Right hindlimb (tissue), 1 donor: ENCODE measurements around the gene SLC24A3.

Experiments
- DNase-seq: peaks from one replicate; pipeline ENCODE4 v3.0.0-alpha.2; 2018

The SLC24A3 gene

GRCh38 chr20:19274001-19274400, 61.6 kb downstream of the SLC24A3 start:
- no peak for DNase-seq

DNA sequence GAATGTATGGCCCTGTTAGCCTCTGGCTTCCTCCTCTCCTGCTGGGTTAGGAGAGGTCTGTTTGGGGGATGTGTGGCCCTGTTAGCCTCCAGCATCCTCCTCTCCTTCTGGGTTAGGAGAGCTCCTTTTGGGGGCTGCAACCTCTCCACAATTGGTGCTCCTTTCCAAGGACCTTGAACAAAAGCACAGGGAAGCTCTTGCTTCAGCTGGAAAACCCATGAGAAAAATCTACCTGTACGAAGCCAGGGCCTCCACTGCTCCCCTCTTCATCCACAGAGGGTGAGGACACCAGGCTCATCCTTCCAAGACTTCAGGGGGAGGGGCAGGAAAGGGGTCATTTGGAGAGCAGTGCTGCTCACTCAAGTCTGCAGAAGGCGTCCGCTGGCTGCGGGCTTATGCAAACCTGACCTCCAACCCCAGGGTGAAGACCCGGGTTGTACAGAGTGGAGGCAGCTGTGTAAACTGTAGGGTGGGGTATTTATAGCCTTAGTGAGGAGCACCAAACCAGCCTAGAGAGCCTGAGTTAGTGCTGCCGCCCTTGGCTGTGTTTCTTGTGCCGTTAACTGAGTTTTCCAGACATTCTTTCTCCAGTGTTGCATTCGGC, 62.1 kb downstream of the SLC24A3 start:
- peak; percentile 53 for DNase-seq

GRCh38 chr20:19275038-19275629, 62.7 kb downstream of the SLC24A3 start:
- DNase-seq = no peak

DNA sequence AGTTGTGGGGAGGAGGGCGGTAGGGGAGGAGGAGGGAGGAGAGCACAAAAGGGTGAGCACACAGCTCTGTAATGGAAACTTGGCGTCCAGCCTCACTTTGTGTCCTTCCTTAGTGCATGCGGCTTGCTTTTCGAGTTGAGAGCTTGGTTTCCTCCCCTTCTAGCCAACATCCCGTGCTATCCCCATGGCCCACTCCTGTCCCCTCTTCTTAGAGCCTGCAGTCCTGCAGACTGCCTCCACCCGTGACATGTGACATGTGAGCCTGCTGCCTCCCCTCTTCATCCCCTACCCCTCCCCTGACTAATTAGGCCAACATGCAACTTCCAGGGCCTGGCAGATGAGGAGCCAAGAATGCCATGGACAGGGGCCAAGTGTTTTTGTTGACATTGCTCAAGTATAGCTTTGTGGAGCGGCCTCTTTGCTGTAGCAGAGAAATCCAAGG, 63.2 kb downstream of the SLC24A3 start:
- DNase-seq = peak; percentile 81

GRCh38 chr20:19277381-19277780, 64.9 kb downstream of the SLC24A3 start:
- no peak for DNase-seq

- no peak for DNase-seq
Measured at GRCh38 chr20:19283490-19284025, 71.1 kb downstream of the SLC24A3 start.

GRCh38 chr20:19284400-19285178, 72.1 kb downstream of the SLC24A3 start:
- no peak for DNase-seq

DNA sequence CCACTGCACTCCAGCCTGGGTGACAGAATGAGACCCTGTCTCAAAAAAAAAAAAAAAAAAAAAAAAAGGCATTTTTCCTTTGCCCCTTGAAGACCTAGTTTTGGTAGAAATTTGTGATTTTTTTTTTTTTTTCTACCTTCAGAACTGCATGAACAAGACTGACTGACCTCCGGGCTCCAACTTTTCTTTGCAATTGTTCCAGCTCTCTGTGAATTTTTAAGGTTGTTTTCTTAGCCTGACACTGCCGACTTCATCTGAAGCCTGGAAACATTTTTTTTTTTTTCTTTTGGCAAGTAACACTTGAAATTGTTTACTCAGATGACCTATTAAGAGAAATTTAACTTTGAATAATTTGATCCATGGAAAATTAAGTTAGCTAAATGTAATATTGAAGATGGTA, 73.0 kb downstream of the SLC24A3 start:
- DNase-seq = no peak

GRCh38 chr20:19288061-19288460, 75.6 kb downstream of the SLC24A3 start:
- DNase-seq = no peak

GRCh38 chr20:19288636-19289035, 76.2 kb downstream of the SLC24A3 start:
- no peak for DNase-seq

DNA sequence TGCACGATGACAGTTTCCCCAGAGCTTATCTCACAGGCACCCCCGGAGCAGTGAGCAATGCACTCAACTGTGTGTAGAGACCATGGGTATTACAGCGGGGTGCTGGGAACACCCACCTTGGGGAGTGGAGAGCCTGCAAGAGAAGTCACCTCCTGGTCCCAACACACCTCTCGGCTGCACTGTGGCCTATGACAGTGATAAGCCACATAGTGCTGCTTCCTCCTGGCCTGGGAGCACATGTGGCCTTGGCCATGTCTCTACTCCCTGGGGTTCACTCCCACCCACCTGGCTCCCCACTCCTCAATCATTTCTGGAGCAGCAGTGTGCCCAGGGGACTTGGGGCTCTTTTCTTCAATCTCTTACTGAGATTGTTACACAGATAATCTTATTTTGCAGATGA, 77.0 kb downstream of the SLC24A3 start:
- no peak for DNase-seq

DNA sequence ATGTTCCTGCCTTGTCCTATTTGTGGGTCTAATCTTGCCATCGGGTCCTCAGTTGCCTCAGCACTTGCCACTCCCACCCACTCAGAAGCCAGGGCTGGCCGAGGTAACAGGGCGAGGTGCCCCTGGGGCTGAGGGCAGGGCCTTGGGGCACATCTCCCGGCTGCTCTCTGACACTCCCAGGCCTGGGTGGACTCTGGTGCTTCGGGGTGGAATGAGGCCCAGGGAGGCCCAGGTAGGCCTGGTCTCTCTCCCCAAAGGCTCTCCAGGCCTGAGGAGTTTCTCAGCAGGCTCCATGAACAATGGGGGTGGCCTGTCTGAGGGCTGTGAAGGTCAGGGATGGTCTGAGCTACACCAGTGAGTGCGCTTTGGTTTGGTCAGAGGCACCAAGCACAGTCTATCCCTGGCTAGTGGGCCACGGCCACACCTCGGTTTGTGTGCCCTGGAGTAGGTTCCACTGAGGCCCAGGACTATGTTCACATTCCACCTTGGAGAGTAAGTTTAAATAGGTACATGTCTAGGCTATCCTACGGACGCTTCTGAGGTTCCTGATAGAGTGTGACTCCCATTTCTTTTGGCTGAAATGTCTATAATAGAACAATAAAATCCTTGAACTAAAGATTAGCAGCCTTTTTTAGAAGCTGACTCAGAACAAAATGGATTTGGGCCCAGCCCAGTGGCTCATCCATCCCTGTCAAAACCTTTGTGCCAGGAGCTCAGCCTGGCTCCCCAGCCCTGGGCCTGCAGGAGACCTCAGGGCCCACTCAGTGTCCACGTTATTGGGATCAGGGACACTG, 78.8 kb downstream of the SLC24A3 start:
- DNase-seq = no peak

GRCh38 chr20:19291818-19292132, 79.3 kb downstream of the SLC24A3 start:
- DNase-seq = no peak

DNA sequence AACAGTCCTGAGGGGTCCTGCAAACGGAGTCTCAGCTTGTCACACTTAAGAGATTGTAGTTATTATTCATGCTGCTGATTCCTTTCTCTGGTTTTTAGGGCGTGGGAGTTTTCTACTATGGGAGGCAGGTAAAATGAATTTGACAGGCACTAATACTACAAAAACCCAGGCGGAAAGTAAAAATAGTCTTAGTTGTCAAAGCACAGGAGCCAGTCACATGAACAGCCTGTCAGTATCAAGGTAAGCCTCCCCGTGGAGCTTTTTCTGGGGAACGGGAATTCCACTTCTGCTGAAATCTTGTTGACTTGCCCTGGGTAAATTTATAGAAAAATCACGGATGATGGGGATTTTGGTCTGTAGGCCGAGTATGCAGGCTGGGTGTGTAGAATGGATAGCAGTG, 79.8 kb downstream of the SLC24A3 start:
- no peak for DNase-seq

DNA sequence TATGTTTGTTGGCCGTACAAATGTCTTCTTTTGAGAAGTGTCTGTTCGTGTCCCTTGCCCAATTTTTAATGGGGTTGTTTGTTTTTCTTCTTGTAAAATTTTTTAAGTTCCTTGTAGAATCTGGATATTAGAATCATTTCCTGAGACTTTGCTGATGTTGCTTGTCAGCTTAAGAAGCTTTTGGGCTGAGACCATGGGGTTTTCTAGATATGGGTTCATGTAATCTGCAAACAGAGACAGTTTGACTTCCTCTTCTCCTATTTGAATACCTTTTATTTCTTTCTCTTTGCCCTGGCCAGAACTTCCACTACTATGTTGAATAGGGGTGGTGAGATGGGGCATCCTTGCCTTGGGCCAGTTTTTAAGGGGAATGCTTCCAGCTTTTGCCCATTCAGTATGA, 82.6 kb downstream of the SLC24A3 start:
- no peak for DNase-seq

DNA sequence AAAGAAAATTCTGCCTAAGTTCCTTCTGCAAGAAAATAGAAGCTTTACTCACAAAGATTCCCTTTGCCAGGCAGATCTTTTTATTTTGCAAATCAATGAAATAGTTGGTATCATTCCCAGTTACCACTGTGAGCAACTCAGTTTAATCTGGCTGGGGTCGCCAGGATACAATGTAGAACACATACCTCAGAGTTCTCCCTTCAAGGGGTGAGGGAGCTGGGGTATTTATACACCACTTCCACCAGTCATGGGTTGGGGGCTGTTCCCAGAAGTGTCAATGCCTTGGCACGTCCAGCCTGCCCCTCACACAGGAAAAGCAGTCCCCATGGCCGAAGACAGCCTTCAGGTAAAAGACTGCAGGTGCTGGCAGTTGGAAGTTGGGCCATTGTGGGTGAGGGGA, 86.2 kb downstream of the SLC24A3 start:
- no peak for DNase-seq

DNA sequence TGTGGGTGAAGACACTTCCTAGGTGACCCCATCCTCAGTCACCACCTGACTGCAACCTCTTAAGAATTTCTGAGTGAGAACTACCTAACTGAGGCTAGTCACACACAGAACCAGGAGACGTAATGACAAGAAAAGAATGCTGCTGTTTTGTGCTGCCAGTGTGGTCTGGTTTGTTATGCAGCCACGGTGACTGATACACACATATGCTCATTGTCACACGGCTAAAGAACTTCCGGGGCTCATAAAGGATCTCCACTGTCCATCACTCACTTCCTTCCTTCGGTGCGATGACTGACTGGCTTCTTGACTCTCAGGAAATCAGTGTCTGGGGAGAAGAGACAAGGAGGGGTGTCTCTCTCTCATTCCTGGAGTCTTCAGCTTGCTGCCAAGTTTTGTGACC, 88.0 kb downstream of the SLC24A3 start:
- no peak for DNase-seq

GRCh38 chr20:19301142-19301541, 88.7 kb downstream of the SLC24A3 start:
- no peak for DNase-seq

GRCh38 chr20:19301843-19302242, 89.4 kb downstream of the SLC24A3 start:
- no peak for DNase-seq

- DNase-seq = no peak
Measured at GRCh38 chr20:19302714-19303113, 90.3 kb downstream of the SLC24A3 start.

GRCh38 chr20:19304389-19304788, 91.9 kb downstream of the SLC24A3 start:
- DNase-seq = no peak

- no peak for DNase-seq
Measured at GRCh38 chr20:19304886-19305415, 92.5 kb downstream of the SLC24A3 start.

DNA sequence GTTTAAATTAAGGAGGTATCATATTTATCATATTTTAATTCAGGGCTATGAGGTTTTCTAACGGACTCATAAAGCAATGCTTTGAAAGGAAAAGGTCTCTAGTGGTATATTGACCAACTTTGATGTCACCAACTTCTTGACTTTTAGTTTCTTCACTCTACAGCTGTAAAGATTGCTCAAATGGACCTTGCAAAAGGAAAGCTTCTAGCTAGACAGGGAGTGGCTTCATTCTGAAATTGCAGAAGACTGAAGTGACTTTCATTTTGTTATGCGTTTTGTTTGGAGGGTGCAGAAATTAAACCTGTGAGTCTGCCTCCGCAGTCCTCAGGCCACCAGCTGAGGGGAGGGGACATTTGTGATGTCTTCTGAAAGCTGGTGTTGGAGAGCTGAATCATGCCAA, 95.7 kb downstream of the SLC24A3 start:
- DNase-seq = no peak
